Tibial artery (tissue), 4 donors: ENCODE measurements around the gene CNTN2.

Experiments used
- DNase-seq, 2 donors: peaks; one replicate each; pipeline ENCODE4 v3.0.0-alpha.2; 2019
- H3K27ac ChIP-seq, 2 donors: fragments of 200-600 bp; sonication (generic) in 1 of 2; 1 replicate in 1 of 2; 2 replicates in 1 of 2; pipeline ENCODE4 v1.5.1; 2018 to 2019; ENCODE audit warnings: mild to moderate bottlenecking in 1 of 2
- H3K27me3 ChIP-seq, 2 donors: fragments of 200-600 bp; sonication (generic) in 1 of 2; one replicate each; pipeline versions ENCODE4 v1.5.1 to v1.6.0; 2016 to 2019
- H3K36me3 ChIP-seq, 3 donors: fragments of 200-600 bp; sonication (generic) in 2 of 3; one replicate each; pipeline ENCODE4 v1.5.1; 2016 to 2019; ENCODE audit warnings: mild to moderate bottlenecking in 2 of 3
- H3K4me1 ChIP-seq, 4 donors: fragments of 200-600 bp; sonication (generic) in 2 of 4; 1 replicate in 3 of 4; 2 replicates in 1 of 4; pipeline ENCODE4 v1.5.1; 2016 to 2019
- H3K4me3 ChIP-seq, 2 donors: fragments of 200-600 bp; sonication (generic) in 1 of 2; 1 replicate in 1 of 2; 2 replicates in 1 of 2; pipeline ENCODE4 v1.5.1; 2018 to 2019; ENCODE audit warnings: mild to moderate bottlenecking in 2 of 2
- H3K9me3 ChIP-seq, 3 donors: fragments of 200-600 bp; sonication (generic) in 1 of 3; one replicate each; pipeline ENCODE4 v1.5.1; 2016 to 2019
- CTCF ChIP-seq, 2 experiments: fragments of 200-600 bp in 1 of 2; fragments of 450-650 bp in 1 of 2; IDR thresholded peaks; one replicate each; pipeline ENCODE4 v1.5.1; 2017 to 2019; ENCODE audit warnings: antibody characterized with exemption in 2 of 2, mild to moderate bottlenecking in 1 of 2, moderate library complexity in 1 of 2
- intact Hi-C: fragments of 100-400 bp; cut with DNase I; formaldehyde crosslinking; loops from one replicate; pipeline ENCODE4 v1.15.0; 2023; ENCODE audit warnings: low total_unique reads

CNTN2 gene

GRCh38 chr1:205042911-205043806 lies at the start of gene CNTN2:
TSS of gene CNTN2 (plus strand) at chr1:205043212. CDS start at chr1:205053186, 9,974 bp downstream.
- H3K27ac ChIP-seq: no peak within 1 kb of the TSS
- TF ChIP-seq CTCF (IDR thresholded peaks at IDR 0.05): no peak
- H3K27me3 ChIP-seq: peaks cover 0 to 69% of the 10 kb centered on the region in 2 donors
- H3K4me1 ChIP-seq: peaks cover 0 to 13% (median 9%) of the 10 kb centered on the region in 4 donors
- DNase-seq: no peak
- intact Hi-C loops: no loop called here
- no peak within 1 kb of the TSS for H3K4me3 ChIP-seq
- no peaks in the 10 kb centered on the region for H3K9me3 ChIP-seq
- no peaks in the 10 kb centered on the region for H3K36me3 ChIP-seq

GRCh38 chr1:204994086-204994862 lies 48.7 kb upstream of the CNTN2 start:
- no peak for TF ChIP-seq CTCF (IDR thresholded peaks at IDR 0.05)
- no peak overlapping the region for H3K27ac ChIP-seq
- H3K9me3 ChIP-seq: no peaks in the 10 kb centered on the region
- intact Hi-C loops: no loop called here
- H3K36me3 ChIP-seq: peaks cover 0 to 5% (median 3%) of the 10 kb centered on the region in 3 donors
- H3K4me3 ChIP-seq: no peak overlapping the region
- no peaks in the 10 kb centered on the region for H3K27me3 ChIP-seq
- H3K4me1 ChIP-seq: no peaks in the 10 kb centered on the region
- no peak for DNase-seq

- no peak overlapping the region for H3K4me3 ChIP-seq
- intact Hi-C loops: no loop called here
- H3K27ac ChIP-seq: no peak overlapping the region
- H3K36me3 ChIP-seq: peaks cover 0 to 6% (median 0%) of the 10 kb centered on the region in 3 donors
- H3K9me3 ChIP-seq: no peaks in the 10 kb centered on the region
- H3K27me3 ChIP-seq: no peaks in the 10 kb centered on the region
- H3K4me1 ChIP-seq: no peaks in the 10 kb centered on the region
- no peak for DNase-seq
- no peak for TF ChIP-seq CTCF (IDR thresholded peaks at IDR 0.05)
Measured at GRCh38 chr1:204996981-204997380, 46.0 kb upstream of the CNTN2 start.

- Histone ChIP-seq H3K4me3 (no peak overlapping the region), H3K27me3 (no peaks in the 10 kb centered on the region), H3K9me3 (no peaks in the 10 kb centered on the region), H3K36me3 (peaks cover 0 to 6% (median 0%) of the 10 kb centered on the region in 3 donors), H3K27ac (no peak overlapping the region), H3K4me1 (no peaks in the 10 kb centered on the region)
- DNase-seq: no peak
- TF ChIP-seq CTCF (IDR thresholded peaks at IDR 0.05): no peak
- intact Hi-C loops: no loop called here
Measured at GRCh38 chr1:204997591-204998355, 45.2 kb upstream of the CNTN2 start.

GRCh38 chr1:205001162-205001561 lies 41.9 kb upstream of the CNTN2 start:
- Histone ChIP-seq H3K4me3 (no peak overlapping the region), H3K9me3 (no peaks in the 10 kb centered on the region), H3K4me1 (no peaks in the 10 kb centered on the region), H3K27me3 (no peaks in the 10 kb centered on the region), H3K36me3 (peaks cover 0 to 6% (median 0%) of the 10 kb centered on the region in 3 donors), H3K27ac (no peak overlapping the region)
- intact Hi-C loops: no loop called here
- no peak for TF ChIP-seq CTCF (IDR thresholded peaks at IDR 0.05)
- DNase-seq: no peak
